HG03432 (cell line): ENCODE measurements around the gene RBBP4.
"Not testable (repeated sequence)": the region's sequence is repeated elsewhere in the genome, so short reads cannot be mapped to it uniquely, and the experiment has no call there.

Source experiments
- ATAC-seq: cut with Tn5 transposase; IDR thresholded peaks from one replicate; pipeline ENCODE4 v1.9.1; 2021; ENCODE audit warnings: mild to moderate bottlenecking, moderate library complexity; ENCODE audit not compliant: unreplicated experiment

Gene RBBP4

DNA sequence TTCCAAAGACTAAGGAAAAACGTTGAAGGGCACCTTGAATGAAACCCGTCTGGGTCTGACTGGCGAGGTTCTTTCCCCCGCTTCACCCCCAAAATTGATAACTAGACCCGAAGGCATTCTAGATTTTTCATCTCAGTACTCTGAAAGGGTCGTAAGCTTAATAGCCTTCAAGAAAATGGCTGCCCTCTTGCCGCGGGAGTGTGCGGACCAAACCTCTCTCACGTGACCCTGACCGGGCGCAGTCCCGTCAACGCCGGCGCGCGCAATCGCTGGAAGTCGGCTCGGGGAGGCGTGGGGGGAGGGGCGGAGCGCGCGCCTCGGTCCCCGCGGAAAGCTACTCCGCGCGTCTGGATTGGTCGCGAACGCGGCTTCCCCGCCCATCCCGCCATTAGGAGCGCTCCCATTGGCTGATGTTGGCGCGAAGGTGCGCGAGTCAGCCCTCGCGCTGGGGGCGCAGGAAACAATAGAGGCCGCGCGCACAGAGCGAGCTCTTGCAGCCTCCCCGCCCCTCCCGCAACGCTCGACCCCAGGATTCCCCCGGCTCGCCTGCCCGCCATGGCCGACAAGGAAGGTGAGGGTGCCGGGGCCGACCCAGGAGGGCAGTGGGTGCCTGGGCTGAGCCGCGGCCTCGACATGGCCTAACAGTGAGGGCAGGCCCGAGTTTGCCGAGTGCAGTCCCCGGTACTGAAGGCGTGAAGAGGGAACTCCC lies at the start of gene RBBP4:
Gene RBBP4, plus strand, starts transcription at position 457 of the 709 bp plus-strand sequence. Its CDS starts 99 bp downstream, at position 556.
- ATAC-seq: peak; percentile 87

DNA sequence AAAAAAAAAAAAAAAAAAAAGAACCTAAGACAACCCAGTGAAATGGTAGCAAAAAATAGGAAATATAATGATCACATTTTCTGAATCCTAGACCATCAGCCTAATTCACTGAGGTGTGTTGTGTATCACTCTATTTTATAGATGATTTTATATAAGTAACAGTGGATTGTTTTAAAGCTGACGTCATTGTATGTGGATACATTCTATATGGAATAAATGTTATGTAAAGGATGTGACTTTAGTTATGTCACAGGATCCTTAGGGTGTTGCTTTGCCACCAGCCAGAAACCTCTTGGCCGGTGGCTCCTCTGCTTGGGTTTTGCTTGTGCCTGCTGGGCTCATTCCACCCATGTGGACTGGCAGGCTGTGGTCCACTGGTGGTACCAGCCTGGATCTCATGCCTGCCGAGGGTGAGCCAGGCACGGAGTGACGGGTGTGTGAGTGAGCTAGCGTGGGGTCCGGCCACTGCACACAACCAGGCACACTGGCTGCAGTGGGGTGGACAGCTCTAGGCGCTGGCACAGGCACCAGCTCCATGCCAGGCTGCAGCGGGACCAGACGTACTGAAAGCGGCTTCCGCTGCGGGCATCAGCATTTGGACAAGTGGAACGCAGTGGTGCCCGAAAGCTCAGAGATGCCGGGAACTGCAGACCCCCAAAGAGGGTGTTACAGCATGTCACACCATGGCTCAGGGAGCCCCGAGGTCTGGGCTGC lies 45.1 kb upstream of the RBBP4 start:
- ATAC-seq: no peak

DNA sequence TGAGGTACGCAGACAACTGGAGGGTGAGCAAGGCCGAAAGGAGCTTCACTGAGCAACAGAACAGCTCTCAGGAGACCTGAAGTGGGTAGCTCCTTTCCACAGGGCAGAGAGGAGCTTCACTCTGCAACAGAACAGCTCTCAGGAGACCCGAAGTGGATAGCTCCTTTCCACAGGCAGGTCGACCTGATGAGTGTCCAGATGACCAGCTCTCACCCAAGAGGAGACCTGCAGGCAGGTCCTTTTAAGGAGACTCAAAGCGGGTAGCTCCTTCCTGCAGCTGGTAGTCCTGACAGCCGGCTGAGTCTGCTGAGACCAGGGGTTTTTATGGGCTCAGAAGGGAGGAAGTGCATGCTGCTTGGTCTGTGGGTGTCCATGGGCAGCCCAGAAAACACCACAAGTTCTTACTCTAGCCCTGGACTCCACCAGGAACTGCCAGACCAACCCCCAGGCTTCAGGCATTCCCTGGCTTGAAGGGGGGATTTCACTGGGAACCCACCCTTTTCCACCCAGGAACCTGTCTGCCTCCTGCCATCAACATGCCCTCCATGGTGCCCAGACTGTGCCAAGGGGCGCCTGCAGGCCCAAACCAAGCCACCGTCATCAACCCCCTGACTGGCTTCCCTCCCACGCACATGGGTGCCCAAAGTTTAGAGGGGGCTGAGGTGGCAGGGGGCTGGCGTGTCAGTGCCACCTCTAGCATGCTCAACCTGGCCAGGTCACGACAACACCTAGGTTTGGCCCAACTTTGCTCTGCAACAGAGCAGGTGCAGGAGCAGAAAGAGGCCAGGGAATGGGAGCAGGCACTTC lies 44.2 kb upstream of the RBBP4 start:
- ATAC-seq: no peak

DNA sequence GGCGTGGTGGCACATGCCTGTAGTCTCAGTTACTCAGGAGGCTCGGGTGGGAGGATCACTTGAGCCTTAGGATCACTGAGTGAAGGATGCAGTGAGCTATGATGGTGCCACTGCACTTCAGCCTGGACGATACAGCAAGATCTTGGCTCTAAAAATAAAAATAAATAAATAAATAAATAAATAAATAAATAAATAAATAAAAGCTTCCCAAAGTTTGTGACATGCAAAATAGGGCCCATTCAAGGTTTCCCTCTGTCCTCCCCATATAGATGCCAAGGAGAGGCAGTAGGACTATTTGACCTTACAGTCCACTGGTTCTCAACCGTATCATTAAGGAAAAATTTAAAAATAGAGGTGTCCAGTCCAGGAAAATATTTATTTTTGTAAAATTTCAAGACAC lies 41.8 kb upstream of the RBBP4 start:
- ATAC-seq: no peak

DNA sequence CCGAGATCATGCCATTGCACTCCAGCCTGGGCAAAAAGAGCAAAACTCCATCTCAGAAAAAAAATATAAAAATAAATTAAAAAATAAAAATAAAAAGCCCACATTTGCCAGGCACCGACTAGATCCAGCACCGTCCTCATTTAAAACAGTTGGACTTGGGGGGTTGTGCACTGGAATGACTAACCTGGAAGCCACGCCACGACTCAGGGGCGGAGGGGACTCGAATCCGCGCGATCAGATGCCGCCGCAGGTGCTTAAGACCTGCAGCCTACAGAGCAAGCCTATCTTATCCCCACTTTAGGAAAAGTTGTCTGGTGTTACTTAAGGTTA lies 39.2 kb upstream of the RBBP4 start:
- no peak for ATAC-seq

DNA sequence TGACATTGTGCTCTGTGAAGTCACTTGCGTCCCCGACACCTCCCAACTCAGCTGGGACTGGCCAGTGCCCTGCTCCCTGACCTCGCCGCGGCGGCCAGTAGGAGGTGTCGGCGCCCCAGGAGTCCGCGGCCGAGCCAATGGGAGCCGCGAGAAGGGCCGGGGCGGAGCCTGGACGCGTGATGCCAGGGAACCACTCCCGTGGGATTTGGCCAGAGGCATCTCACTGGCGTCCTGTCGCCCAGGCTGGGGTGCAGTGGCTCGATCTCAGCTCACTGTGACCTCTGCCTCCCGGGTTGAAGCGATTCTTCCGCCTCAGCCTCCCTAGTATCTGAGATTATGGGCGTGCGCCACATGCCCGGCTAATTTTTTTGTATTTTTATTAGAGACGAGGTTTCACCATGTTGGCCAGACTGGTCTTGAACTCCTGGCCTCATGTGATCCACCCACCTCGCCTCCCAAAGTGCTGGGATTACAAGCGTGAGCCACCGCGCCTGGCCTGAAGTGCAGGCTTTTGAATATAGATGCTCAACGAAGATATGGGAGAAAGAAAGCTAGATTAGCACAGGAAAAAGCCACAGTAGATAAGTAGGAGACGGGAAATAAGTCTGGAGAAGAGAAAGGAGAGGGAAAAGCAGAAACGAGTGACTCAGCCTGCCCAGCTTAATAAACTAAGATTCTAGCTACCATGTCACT lies 38.7 kb upstream of the RBBP4 start:
- ATAC-seq: peak; percentile 82

DNA sequence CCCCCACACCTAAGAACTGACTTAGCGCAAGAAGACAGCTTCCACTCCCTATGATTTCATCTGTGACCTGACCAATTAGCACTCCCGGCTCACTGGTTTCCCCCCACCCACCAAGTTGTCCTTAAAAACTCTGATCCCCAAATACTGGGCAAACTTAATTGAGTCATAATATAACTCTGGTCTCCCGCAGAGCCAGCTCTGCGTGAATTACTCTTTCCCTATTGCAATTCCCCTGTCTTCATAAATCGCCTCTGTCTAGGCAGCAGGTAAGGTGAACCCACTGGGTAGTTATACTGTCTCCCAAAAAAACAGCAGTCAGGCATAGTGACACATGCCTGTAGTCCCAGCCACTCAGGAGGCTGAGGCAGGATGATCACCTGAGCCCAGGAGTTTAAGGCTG lies 37.5 kb upstream of the RBBP4 start:
- ATAC-seq: no peak

DNA sequence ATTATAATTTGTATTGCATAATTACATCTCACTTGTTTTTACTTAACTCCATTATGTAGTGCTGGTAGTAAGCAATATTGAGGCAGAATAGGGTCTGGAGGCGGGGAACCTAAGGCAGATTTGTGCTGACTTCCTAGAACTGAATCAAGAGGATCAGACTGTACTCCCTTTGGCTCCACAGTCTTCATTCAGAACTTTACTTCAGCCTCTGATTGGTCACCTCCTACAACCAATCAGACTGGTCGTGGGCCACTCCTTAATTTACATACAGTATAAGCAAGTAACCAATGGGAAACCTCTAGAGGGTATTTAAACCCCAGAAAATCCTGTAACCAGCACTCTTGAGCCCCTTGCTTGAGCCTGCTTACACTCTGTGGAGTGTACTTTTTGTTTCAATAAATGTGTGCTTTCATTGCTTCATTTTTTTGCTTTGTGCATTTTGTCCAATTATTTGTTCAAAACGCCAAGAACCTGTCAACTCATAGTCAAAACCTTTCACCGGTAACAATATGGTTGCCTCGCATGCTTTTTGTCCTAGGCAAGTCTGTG lies 32.3 kb upstream of the RBBP4 start:
- ATAC-seq: no peak

DNA sequence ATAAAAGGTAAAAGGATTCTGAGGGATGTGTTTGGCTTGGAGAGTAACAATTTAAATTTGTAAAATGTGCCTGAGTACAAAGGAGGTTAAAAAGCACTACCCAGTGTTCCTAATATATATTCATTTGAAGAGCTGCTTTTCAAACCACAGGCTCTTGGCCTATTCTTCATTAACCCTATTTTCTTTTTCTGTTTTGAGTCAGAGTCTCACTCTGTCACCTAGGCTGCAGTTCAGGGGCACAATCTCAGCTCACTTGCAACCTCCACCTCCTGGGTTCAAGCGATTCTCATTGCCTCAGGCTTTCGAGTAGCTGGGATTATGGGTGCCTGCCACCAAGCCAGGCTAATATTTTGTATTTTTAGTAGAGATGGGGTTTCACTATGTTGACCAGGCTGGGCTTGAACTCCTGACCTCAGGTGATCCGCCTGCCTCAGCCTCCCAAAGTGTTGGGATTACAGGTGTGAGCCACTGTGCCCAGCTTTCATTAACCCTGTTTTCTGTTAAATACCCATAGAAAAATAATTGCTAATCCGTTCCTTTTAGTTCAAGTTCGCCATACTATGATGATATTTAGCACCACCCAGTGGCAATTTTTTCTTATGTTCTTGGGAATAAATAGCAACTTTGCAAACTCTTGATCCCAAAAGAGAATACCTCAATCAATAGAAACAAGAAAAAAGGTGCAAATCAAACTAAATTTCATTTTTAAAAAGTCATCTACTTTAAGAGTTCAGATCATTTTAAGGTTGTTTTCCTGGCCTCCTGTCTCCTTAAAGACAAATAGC lies 31.1 kb upstream of the RBBP4 start:
- peak; percentile 86 for ATAC-seq

DNA sequence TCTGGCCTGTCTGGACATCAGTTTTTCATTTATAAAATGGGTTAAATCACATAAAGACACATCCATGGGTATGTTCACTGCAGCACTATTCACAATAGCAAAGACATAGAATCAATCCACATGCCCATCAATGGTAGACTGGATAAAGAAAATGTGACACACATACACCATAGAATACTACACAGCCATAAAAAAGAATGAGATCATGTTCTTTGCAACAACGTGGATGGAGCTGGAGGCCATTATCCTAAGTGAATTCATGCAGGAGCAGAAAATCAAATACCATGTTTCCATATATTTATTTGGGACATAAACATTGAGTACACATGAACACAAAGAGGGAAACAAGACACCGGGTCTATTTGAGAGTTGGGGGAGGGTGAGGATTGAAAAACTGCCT lies 28.8 kb upstream of the RBBP4 start:
- ATAC-seq: no peak

DNA sequence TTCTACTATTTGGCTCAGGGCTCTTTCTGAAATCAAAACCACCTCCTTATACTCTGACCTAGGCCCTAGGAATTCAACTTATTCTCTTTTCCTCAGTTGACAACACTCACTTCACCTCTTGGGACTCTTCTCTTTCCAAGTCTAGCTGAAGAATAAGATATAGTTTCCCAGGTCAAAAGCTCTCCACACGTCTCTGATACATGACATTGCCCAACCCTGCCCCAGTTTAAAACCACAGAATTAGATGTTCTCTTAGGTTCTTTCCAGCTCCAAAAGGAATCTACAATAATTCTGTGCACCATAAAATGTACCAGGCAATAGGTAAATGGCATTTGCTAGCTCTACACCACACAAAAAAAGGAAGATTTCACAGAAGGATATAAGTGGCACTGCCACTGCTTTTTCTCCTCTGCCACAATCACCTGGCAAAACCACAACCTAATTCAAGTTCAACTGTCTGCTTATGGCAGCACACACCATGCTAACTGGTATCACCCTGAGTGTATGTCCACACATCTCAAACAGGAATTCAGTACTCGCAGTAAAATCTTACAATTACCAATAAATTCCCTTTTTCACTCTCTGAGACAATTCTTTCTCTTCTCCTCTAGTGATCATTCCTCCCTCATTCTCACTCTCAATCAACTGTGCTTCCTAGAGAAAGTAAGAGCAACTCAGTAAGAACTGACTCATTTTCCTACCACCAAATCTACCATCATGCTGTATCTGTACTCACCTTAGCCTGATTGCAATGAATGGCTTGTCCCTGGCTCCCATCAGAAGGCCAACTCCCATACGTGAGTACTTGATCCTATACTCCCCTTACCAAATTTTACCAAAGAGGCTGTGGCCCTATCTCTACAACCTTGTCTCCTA lies 28.0 kb upstream of the RBBP4 start:
- ATAC-seq: no peak

DNA sequence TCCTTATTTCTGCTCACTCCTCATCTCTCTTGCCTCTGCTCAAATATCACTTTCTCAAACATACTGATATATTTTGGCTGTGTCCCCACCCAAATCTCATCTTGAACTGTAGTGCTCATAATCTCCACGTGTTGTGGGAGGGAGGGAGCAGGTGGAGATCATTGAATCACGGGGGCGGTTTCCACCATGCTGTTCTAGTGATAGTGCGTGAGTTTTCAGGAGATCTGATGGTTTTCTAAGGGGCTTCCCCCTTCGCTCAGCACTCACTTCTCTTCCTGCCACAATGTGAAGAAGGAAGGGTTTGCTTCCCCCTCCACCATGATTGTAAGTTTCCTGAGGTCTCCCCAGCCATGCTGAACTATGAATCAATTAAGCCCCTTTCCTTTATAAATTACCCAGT lies 27.2 kb upstream of the RBBP4 start:
- no peak for ATAC-seq

DNA sequence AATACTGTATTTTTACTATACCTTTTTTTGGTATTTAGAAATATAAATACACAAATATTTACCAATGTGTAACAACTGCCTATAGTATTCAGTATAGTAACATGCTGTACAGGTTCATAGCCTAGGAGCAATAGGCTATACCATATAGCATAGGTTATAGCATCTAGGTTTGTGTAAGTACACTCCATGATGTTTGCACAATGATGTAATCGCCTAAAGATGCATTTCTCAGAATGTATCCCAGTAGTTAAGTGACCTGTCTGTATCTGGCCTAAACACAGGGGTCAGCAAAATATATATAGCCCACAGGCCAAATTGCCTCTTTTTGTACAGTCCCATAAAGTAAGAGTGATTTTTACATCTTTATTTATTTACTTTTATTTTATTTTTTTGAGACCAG lies 24.8 kb upstream of the RBBP4 start:
- no peak for ATAC-seq

DNA sequence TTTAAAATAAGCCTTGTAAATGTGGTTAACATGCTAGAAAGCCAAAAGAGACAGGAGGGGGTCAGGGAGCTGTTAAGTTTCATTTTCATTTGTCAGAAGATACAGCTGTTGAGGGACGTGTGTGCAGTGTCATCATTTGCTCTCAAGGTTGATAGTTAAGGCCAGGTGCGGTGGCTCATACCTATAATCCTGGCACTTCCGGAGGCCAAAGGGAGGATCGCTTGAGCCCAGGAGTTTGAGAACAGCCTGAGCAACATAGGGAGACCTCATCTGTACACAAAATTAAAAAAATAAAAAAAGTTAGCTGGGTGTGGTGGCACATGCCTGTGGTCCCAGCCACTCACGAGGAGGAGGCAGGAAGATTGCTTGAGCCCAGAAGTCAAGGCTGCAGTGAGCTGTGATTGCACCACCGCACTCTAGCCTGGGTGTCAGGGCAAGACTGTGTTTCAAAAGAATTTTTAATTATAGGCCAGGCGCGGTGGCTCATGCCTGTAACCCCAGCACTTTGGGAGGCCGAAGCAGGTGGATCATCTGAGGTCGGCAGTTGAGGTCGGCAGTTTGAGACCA lies 23.3 kb upstream of the RBBP4 start:
- peak; percentile 78 for ATAC-seq

DNA sequence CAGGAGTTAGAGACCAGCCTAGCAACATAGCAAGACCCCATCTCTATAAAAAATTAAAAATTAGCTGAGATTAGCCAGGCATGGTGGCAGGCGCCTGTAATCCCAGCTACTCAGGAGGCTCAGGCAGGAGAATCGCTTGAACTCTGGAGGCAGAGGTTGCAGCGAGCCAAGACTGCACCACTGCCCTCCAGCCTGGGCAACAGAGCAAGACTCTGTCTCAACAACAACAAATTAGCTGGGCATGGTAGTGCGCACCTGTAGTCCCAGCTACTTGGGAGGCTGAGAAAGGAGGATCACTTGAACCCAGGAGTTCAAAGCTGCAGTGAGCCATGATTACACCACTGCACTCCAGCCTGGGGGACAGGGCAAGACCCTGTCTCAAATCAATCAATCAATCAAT lies 20.8 kb upstream of the RBBP4 start:
- ATAC-seq: not testable (repeated sequence)

DNA sequence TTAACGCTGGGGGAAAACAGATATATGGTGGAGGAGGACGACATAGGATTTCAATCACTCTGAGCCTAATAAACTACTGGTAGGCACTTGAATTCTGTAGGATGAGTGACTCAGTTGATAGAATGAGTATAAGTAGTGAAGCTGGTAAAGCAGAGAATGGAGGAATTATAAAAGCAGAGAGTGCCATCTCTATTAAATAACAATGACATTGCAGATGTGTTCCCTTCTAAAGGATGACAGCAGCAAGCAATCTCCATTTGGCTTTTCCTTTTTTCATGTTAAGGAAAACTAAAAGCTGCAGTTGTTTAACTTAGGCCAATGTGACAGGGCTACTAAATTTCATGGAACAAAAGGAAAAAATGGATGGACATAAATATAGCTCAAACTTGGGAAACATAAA lies 18.2 kb upstream of the RBBP4 start:
- no peak for ATAC-seq

DNA sequence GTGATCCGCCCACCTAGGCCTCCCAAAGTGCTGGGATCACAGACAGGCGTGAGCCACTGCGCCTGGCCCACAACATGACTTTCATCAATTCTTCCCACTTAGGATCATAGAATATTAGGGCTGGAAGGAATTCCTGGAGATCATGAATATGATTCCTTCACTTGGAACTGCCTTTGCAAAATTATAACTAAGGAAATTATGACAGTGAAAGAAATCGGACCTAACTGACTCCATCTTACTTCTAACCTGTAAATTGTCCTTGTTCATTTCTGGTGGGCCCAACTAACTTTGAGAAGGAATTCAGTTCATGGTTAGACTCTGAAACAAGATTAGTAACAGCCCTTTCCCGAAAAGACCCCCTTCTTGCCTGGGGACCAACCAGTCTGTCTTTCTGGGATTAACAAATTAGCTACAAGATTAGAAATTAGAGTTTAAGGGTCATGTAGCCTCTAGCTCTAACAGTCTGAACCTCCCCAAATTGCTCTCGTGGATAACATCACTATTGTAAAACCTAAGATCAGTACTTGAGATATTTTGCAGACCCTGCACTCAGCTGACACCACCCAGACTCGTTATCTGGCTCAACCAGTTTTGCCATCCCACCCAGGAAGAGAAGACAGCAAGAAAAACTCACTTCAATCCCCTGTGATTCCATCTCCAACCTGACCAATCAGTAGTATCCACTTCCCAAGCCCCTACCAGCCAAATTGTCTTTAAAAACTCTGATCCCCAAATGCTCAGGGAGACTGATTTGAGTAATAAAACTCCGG lies 15.3 kb upstream of the RBBP4 start:
- ATAC-seq: no peak
